Neuron (in vitro differentiated cells): ENCODE measurements around the gene NSUN5.
"Not testable (repeated sequence)": the region's sequence is repeated elsewhere in the genome, so short reads cannot be mapped to it uniquely, and the experiment has no call there.

ENCODE experiments used
- H2AFZ ChIP-seq: one replicate; pipeline ENCODE4 v1.6.1; 2013; ENCODE audit warnings: low read depth, mild to moderate bottlenecking, inconsistent platforms, low read length, moderate library complexity
- H3K27me3 ChIP-seq: one replicate; pipeline ENCODE4 v1.6.1; 2013; ENCODE audit warnings: low read length; ENCODE audit not compliant: insufficient read depth
- H3K36me3 ChIP-seq: one replicate; pipeline ENCODE4 v1.6.1; 2013; ENCODE audit warnings: low read length; ENCODE audit not compliant: insufficient read depth
- H3K4me1 ChIP-seq: one replicate; pipeline ENCODE4 v1.6.1; 2013; ENCODE audit warnings: low read length; ENCODE audit not compliant: insufficient read depth
- H3K4me3 ChIP-seq: 2 replicates; pipeline ENCODE4 v1.5.1; 2013; ENCODE audit warnings: mild to moderate bottlenecking, low read length, moderate library complexity
- H3K9me3 ChIP-seq: one replicate; pipeline ENCODE4 v1.6.1; 2013; ENCODE audit warnings: low read length

Gene NSUN5

DNA sequence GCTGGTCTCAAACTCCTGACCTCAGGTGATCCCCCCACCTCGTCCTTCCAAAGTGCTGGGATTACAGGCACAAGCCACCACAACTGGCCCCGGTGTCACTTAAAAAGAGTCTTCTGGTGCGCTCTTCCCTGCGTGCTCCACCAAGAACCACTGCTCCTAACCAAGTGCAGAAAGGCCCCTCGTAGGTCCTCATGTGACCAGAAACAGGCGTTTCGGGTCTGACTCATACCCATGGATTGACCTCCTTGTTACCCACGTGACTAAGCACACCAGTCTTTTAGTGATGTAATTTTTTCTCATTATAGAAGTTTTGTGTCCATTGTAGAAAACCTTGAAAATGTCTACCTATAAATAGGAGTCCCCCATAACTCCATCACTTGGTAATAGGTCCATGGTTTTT is 33.3 kb upstream of the NSUN5 start:
- H3K36me3 ChIP-seq, result no peaks in the 10 kb centered on the region
- peaks cover 4% of the 10 kb centered on the region for H3K4me1 ChIP-seq
- peak overlapping the region; percentile 22 for H2AFZ ChIP-seq
- H3K27me3 ChIP-seq, result no peaks in the 10 kb centered on the region
- H3K4me3 ChIP-seq, result no peak overlapping the region
- no peaks in the 10 kb centered on the region for H3K9me3 ChIP-seq

GRCh38 chr7:73340514-73340913 is 31.9 kb upstream of the NSUN5 start:
- H3K36me3 ChIP-seq, result no peaks in the 10 kb centered on the region
- H3K9me3 ChIP-seq, result no peaks in the 10 kb centered on the region
- H3K27me3 ChIP-seq, result no peaks in the 10 kb centered on the region
- H3K4me1 ChIP-seq, result peaks cover 4% of the 10 kb centered on the region
- no peak overlapping the region for H3K4me3 ChIP-seq
- H2AFZ ChIP-seq, result no peak overlapping the region

DNA sequence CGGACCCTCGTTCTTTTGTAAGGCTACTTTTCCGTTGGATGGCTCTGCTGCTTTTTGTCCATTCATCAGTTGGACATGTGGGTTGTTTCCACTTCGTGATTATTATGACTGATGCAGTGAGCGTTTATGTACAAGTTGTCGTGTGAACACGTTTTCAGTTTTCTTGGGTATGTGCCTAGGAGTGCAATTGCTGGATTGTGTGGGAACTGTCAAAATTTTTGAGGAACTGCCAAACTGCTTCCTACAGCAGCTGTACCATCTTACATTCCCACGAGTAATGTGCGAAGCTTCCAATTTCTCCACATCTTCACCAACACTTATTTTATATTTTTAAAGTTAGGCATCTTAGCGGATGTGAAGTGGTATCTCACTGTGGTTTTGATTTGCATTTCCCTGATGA is 29.7 kb upstream of the NSUN5 start:
- H3K27me3 ChIP-seq, result no peaks in the 10 kb centered on the region
- no peaks in the 10 kb centered on the region for H3K36me3 ChIP-seq
- H3K4me3 ChIP-seq, result no peak overlapping the region
- H3K9me3 ChIP-seq, result no peaks in the 10 kb centered on the region
- H2AFZ ChIP-seq, result no peak overlapping the region
- H3K4me1 ChIP-seq, result peaks cover 4% of the 10 kb centered on the region

GRCh38 chr7:73332447-73332846 is 23.8 kb upstream of the NSUN5 start:
- Histone ChIP-seq H2AFZ (no peak overlapping the region), H3K4me3 (no peak overlapping the region), H3K4me1 (no peaks in the 10 kb centered on the region), H3K27me3 (no peaks in the 10 kb centered on the region), H3K9me3 (no peaks in the 10 kb centered on the region), H3K36me3 (no peaks in the 10 kb centered on the region)

GRCh38 chr7:73330772-73331171 is 22.1 kb upstream of the NSUN5 start:
- no peaks in the 10 kb centered on the region for H3K36me3 ChIP-seq
- H3K4me1 ChIP-seq, result no peaks in the 10 kb centered on the region
- no peaks in the 10 kb centered on the region for H3K27me3 ChIP-seq
- H3K4me3 ChIP-seq, result no peak overlapping the region
- no peaks in the 10 kb centered on the region for H3K9me3 ChIP-seq
- H2AFZ ChIP-seq, result no peak overlapping the region

DNA sequence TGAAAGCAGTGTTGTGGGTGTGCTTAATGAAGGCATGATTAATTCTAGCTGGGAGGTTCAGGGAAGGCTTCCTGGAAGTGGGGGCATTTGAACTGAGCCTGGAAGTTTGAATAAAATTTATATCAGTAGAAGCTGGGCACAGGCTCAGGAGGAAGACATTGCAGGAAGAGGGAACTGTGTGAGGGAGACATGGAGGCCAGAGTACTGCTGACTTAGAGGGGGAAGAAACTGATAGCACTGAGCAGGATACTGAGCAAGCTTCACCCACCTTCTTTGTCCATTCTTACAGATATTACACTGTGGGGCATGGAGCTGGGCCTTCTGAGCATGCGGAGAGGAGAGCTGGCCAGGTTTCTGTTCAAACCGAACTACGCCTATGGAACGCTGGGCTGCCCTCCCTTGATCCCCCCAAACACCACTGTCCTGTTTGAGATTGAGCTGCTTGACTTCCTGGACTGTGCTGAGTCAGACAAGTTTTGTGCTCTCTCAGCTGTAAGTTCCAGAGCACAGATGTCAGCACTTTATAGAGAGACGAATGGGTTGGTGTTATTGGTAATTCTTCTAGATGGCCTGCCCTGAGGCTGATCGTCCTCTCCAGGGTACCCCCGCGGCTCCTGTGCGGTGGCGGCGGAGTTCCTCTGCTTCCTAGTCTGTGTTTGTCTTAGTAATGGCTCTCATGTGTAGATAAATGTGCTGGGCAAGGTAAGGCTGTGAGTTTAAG is 21.4 kb upstream of the NSUN5 start:
- no peak overlapping the region for H2AFZ ChIP-seq
- H3K4me3 ChIP-seq, result no peak overlapping the region

GRCh38 chr7:73328696-73329095 is 20.1 kb upstream of the NSUN5 start:
- Histone ChIP-seq H3K4me1 (peaks cover 2% of the 10 kb centered on the region), H3K27me3 (no peaks in the 10 kb centered on the region), H3K9me3 (no peaks in the 10 kb centered on the region), H3K36me3 (no peaks in the 10 kb centered on the region), H3K4me3 (no peak overlapping the region), H2AFZ (no peak overlapping the region)

More for the DNA sequence above, 21.4 kb upstream of the NSUN5 start:
- Histone ChIP-seq H3K36me3 (no peaks in the 10 kb centered on the region), H3K27me3 (no peaks in the 10 kb centered on the region), H3K9me3 (no peaks in the 10 kb centered on the region), H3K4me1 (no peaks in the 10 kb centered on the region)

DNA sequence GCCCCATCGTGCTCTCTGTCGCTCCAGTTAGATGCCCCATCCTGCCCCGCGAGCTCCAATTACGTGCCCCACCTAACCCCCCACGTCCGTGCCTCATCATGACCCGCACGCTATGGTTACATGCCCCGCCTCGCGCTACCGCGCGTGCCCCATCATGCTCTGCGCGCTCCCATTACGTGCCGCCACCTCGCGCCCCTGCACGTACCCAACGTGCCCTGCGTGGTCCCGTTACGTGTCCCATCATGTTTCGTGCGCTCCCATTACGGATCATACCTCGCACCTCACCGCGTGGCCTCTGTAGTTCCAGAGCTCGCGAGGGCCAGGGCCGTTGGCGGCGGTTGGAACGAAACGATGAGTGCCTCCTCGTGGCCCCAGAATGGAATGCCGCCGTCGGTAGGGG is 19.3 kb upstream of the NSUN5 start, which contains the start of the genes FKBP6 and TRIM50:
TSS of gene FKBP6 (plus strand) at position 240 of the 400 bp plus-strand sequence. CDS start 268 bp downstream, outside the sequence.
TSS of gene TRIM50 (minus strand) at position 161 of the 400 bp plus-strand sequence. CDS start 3,295 bp downstream, outside the sequence.
- H3K4me1 ChIP-seq, H2AFZ ChIP-seq, H3K4me3 ChIP-seq, H3K9me3 ChIP-seq, H3K27me3 ChIP-seq, H3K36me3 ChIP-seq: not testable (repeated sequence)

GRCh38 chr7:73327449-73327848 is 18.8 kb upstream of the NSUN5 start:
- H3K36me3 ChIP-seq, H3K4me3 ChIP-seq, H2AFZ ChIP-seq, H3K27me3 ChIP-seq, H3K4me1 ChIP-seq, H3K9me3 ChIP-seq: not testable (repeated sequence)

- not testable (repeated sequence) for H3K27me3 ChIP-seq, H2AFZ ChIP-seq, H3K4me1 ChIP-seq, H3K36me3 ChIP-seq, H3K9me3 ChIP-seq, H3K4me3 ChIP-seq
Observed at GRCh38 chr7:73325424-73325823, 16.8 kb upstream of the NSUN5 start.

DNA sequence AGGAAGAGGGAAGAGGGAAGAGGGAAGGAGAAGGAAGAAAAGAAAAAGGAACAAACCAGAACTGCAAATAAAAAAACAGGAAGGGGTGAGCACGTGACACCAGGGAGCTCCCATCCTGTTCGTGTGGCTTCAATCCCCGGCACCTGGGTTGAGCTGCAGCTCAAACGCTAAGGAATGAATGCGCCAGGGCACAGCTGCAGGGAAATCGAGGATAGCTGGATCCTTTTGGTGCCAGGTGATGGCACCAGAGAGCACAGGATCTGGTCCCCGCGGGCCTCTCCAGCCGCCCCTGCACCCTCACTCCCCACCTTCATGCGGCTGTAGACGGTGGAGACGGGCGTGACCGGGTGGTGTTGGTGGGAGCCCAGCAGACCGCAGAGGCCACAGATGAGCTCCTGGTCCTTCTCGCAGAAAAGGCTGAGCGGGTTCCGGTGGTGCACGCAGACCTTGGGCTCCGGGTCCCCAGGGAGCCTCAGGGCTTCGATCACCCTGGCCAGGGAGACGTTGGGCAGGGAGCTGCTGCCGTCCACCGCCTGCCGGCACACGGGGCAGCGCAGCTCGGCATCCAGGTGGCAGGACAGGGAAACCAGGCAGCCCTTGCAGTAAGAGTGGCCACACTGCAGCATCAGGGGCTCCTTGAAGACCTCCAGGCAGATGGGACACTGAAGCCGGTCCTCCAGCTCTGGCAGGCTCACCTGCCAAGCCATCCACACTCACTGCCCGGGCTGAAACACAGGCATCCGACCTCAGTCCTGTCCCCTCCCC is 15.6 kb upstream of the NSUN5 start:
- not testable (repeated sequence) for H3K27me3 ChIP-seq, H2AFZ ChIP-seq, H3K4me3 ChIP-seq, H3K36me3 ChIP-seq, H3K9me3 ChIP-seq, H3K4me1 ChIP-seq

DNA sequence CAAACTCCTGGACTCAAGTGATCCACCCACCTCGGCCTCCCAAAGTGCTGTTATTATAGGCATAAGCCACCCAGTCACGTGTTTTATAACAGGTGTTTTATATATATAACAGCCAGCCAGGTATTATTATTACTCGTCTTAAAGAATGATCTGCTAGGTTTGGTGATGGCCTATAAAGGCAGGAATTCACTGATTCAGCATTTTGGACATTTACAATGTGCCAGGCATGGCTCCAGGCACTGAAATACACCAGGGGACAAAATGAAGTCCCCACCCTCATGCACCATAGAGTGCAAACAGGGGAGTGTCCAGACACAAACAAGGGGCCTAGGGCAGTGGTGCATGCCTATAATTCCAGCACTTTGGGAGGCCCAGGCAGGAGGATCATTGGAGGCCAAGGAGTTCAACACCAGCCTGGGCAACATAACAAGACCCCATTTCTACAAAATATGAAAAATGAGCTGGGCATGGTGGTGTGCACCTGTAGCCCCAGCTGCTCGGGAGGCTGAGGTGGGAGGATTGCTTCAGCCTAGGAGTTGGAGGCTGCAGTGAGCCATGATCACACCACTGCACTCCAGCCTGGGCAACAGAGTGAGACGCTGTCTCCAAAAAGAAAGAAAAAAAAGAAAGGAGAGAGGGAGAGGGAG is 14.9 kb upstream of the NSUN5 start:
- not testable (repeated sequence) for H3K27me3 ChIP-seq, H3K9me3 ChIP-seq, H3K36me3 ChIP-seq, H2AFZ ChIP-seq, H3K4me1 ChIP-seq, H3K4me3 ChIP-seq

- H3K4me1 ChIP-seq, H3K27me3 ChIP-seq, H3K4me3 ChIP-seq, H3K9me3 ChIP-seq, H2AFZ ChIP-seq, H3K36me3 ChIP-seq: not testable (repeated sequence)
Observed at GRCh38 chr7:73320009-73320408, 11.4 kb upstream of the NSUN5 start.
